Transverse colon (tissue), 3 donors: ENCODE results near the gene ANKH.

Source experiments
- EP300 ChIP-seq: sonication (generic); formaldehyde crosslinking; IDR thresholded peaks from one replicate; pipeline ENCODE4 v1.6.1; 2017; ENCODE audit warnings: antibody characterized with exemption, low read depth
- TF ChIP-seq, protein P1 (sequence below), 5 experiments: fragments of 200-600 bp in 3 of 5; fragments of 450-650 bp in 2 of 5; sonication (generic) in 3 of 5; IDR thresholded peaks; 1 replicate in 2 of 5; 2 replicates in 3 of 5; pipeline ENCODE4 v1.5.1; 2016 to 2017; ENCODE audit warnings: antibody characterized with exemption in 5 of 5, inconsistent platforms in 3 of 5, mild to moderate bottlenecking in 2 of 5, moderate library complexity in 1 of 5

DNA sequence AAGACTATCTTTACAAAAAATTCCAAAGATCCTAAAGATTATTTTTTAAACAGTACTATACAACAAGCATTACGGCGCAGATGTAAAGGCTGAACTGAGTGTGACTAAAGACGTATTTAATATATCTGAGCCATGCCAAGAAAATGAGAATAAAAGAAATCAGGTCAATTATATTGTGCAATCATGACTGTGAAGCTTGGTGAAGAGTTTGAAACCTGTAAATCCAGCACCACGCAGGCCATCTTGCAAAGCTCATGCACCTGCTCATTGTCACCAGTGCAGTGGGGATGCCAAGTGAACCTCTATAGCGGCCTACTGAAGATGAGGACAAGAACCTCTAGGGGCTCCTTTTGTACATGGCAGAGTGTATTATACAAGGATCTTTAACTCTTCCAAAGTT, 89.0 kb downstream of the ANKH start:
- TF ChIP-seq, protein P1, sequence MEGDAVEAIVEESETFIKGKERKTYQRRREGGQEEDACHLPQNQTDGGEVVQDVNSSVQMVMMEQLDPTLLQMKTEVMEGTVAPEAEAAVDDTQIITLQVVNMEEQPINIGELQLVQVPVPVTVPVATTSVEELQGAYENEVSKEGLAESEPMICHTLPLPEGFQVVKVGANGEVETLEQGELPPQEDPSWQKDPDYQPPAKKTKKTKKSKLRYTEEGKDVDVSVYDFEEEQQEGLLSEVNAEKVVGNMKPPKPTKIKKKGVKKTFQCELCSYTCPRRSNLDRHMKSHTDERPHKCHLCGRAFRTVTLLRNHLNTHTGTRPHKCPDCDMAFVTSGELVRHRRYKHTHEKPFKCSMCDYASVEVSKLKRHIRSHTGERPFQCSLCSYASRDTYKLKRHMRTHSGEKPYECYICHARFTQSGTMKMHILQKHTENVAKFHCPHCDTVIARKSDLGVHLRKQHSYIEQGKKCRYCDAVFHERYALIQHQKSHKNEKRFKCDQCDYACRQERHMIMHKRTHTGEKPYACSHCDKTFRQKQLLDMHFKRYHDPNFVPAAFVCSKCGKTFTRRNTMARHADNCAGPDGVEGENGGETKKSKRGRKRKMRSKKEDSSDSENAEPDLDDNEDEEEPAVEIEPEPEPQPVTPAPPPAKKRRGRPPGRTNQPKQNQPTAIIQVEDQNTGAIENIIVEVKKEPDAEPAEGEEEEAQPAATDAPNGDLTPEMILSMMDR (IDR thresholded peaks at IDR 0.05), result no peak
- no peak for TF ChIP-seq EP300
